ENCODE data around the gene VASH1. TPM values are rescaled to one million over a fixed set of nuclear protein-coding genes. Genes with fewer than 3 reads are reported as not detected.

The VASH1 gene
- total RNA-seq, 1 experiment from 2014 or later = 1.4 TPM

- Mint-ChIP-seq H3K27me3 (ENCODE audit: unreplicated experiment) (peaks cover 80% of the 10 kb centered on the region), H3K4me3 (ENCODE audit: low read depth, unreplicated experiment) (no peak overlapping the region), H3K36me3 (ENCODE audit: insufficient read depth, unreplicated experiment) (no peaks in the 10 kb centered on the region), H3K27ac (ENCODE audit: unreplicated experiment) (no peak overlapping the region), H3K4me1 (ENCODE audit: low read depth, unreplicated experiment) (no peaks in the 10 kb centered on the region), H3K9me3 (ENCODE audit: low read depth, unreplicated experiment) (no peaks in the 10 kb centered on the region)
- intact Hi-C loops (cut with micrococcal nuclease; ENCODE audit: unreplicated experiment) = loop anchor here (10.0 kb wide), 1 partner anchor 149 kb away; no protein-coding TSS in a partner anchor
- DNase-seq = no peak
- BruUV-seq (replicated peaks) = no TSS peak
- TF ChIP-seq CTCF (IDR thresholded peaks at IDR 0.05; ENCODE audit: unreplicated experiment) = no peak
- CTCF ChIA-PET = interaction anchor here (1.0 kb wide), 1 partner anchor 69 kb away, joined by 4 read pairs; no protein-coding TSS in a partner anchor
Measured at GRCh38 chr14:76715511-76716081, 45.7 kb upstream of the VASH1 start.

- peaks cover 73% of the 10 kb centered on the region for H3K27me3 Mint-ChIP-seq (ENCODE audit: unreplicated experiment)
- H3K36me3 Mint-ChIP-seq (ENCODE audit: insufficient read depth, unreplicated experiment) = no peaks in the 10 kb centered on the region
- no peak overlapping the region for H3K27ac Mint-ChIP-seq (ENCODE audit: unreplicated experiment)
- intact Hi-C loops (cut with micrococcal nuclease; ENCODE audit: unreplicated experiment) = loop anchor here (10.0 kb wide), 1 partner anchor 149 kb away; no protein-coding TSS in a partner anchor
- CTCF ChIA-PET = interaction anchor here (1.0 kb wide), 1 partner anchor 69 kb away, joined by 4 read pairs; no protein-coding TSS in a partner anchor
- DNase-seq = no peak
- H3K9me3 Mint-ChIP-seq (ENCODE audit: low read depth, unreplicated experiment) = no peaks in the 10 kb centered on the region
- H3K4me1 Mint-ChIP-seq (ENCODE audit: low read depth, unreplicated experiment) = no peaks in the 10 kb centered on the region
- BruUV-seq (replicated peaks) = no TSS peak
- no peak for TF ChIP-seq CTCF (IDR thresholded peaks at IDR 0.05; ENCODE audit: unreplicated experiment)
- H3K4me3 Mint-ChIP-seq (ENCODE audit: low read depth, unreplicated experiment) = no peak overlapping the region
Measured at GRCh38 chr14:76716285-76716684, 45.0 kb upstream of the VASH1 start.

- no peaks in the 10 kb centered on the region for H3K36me3 Mint-ChIP-seq (ENCODE audit: insufficient read depth, unreplicated experiment)
- H3K27ac Mint-ChIP-seq (ENCODE audit: unreplicated experiment) = no peak overlapping the region
- intact Hi-C loops (cut with micrococcal nuclease; ENCODE audit: unreplicated experiment) = loop anchor here (10.0 kb wide), 1 partner anchor 147 kb away; no protein-coding TSS in a partner anchor
- no peak overlapping the region for H3K4me3 Mint-ChIP-seq (ENCODE audit: low read depth, unreplicated experiment)
- CTCF ChIA-PET = interaction anchor here (0.5 kb wide), 1 partner anchor 845 kb away, joined by 3 read pairs; no protein-coding TSS in a partner anchor
- H3K9me3 Mint-ChIP-seq (ENCODE audit: low read depth, unreplicated experiment) = no peaks in the 10 kb centered on the region
- TF ChIP-seq CTCF (IDR thresholded peaks at IDR 0.05; ENCODE audit: unreplicated experiment) = no peak
- no TSS peak for BruUV-seq (replicated peaks)
- H3K4me1 Mint-ChIP-seq (ENCODE audit: low read depth, unreplicated experiment) = no peaks in the 10 kb centered on the region
- no peak for DNase-seq
- H3K27me3 Mint-ChIP-seq (ENCODE audit: unreplicated experiment) = peaks cover 59% of the 10 kb centered on the region
Measured at GRCh38 chr14:76717508-76718290, 43.6 kb upstream of the VASH1 start.

- CTCF ChIA-PET = no interaction called here
- TF ChIP-seq CTCF (IDR thresholded peaks at IDR 0.05; ENCODE audit: unreplicated experiment) = no peak
Measured at GRCh38 chr14:76718306-76719040, 42.8 kb upstream of the VASH1 start.

More at GRCh38 chr14:76718306-76719040, 42.8 kb upstream of the VASH1 start:
- no peak for DNase-seq
- Mint-ChIP-seq H3K36me3 (ENCODE audit: insufficient read depth, unreplicated experiment) (no peaks in the 10 kb centered on the region), H3K4me3 (ENCODE audit: low read depth, unreplicated experiment) (no peak overlapping the region), H3K9me3 (ENCODE audit: low read depth, unreplicated experiment) (no peaks in the 10 kb centered on the region), H3K27me3 (ENCODE audit: unreplicated experiment) (peaks cover 59% of the 10 kb centered on the region), H3K27ac (ENCODE audit: unreplicated experiment) (no peak overlapping the region), H3K4me1 (ENCODE audit: low read depth, unreplicated experiment) (no peaks in the 10 kb centered on the region)
- no TSS peak for BruUV-seq (replicated peaks)
- intact Hi-C loops (cut with micrococcal nuclease; ENCODE audit: unreplicated experiment) = loop anchor here (10.0 kb wide), 1 partner anchor 146 kb away; no protein-coding TSS in a partner anchor
